ENCODE measurements around the gene SRSF7. TPM values are rescaled to one million over a fixed set of nuclear protein-coding genes. Genes with fewer than 3 reads are reported as not detected.
"Not testable (repeated sequence)": the region's sequence is repeated elsewhere in the genome, so short reads cannot be mapped to it uniquely, and the experiment has no call there.

The SRSF7 gene
- total RNA-seq, 5 donors from 2014 or later (not counting 1 experiment from before 2014, with no cell fraction given), result 252 to 649 (median 265) TPM

DNA sequence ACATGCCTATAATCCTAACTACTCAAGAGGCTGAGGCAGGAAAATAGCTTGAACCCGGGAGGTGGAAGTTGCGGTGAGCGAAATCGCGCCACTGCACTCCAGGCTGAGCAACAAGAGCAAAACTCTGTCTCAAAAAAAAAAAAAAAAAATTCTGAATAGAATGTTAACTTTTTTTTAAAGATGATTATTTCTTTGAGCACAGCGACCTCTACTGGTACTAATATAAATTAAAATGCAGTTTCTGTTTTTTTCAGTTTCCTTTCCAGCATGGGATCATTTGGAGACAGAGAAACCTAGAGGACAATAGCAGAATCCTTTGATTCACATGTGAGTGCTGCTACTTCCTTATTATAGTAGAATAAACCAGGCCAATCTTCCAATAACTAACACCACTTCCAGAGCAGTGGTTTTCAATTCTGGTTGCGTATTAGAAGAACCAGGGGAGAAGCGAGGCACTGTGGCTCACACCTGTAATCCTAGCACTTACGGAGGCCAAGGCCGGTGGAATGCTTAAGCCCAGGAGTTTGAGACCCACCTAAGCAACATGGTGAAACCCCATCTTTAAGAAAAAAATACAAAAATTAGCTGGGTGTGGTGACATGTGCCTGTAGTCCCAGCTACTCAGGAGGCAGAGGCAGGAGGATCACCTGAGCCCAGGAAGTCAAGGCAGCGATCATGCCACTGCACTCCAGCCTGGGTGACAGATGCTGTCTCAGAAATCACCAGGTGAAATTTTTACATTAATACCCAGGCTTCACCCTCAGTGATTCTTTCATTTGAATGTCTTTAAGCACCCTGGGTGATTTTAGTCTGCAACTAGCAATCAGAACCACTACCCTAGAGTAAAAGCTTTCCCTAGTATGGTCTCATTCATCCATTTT is 10.1 kb downstream of the SRSF7 start:
- H3K36me3 ChIP-seq (ENCODE audit: control insufficient read depth in 2 of 2, extremely low read depth in 1 of 2, insufficient read depth in 1 of 2, low read length in 1 of 2), result peaks cover 0 to 50% of the 10 kb centered on the region in 2 donors

GRCh38 chr2:38739524-38739923 is 11.6 kb downstream of the SRSF7 start:
- H3K27ac Mint-ChIP-seq, result no peak overlapping the region
- no peak overlapping the region for H3K4me3 Mint-ChIP-seq
- H3K9me3 Mint-ChIP-seq, result no peaks in the 10 kb centered on the region
- no peaks in the 10 kb centered on the region for H3K27me3 ChIP-seq (replicated peaks in 1 of 2; ENCODE audit: control insufficient read depth in 2 of 2, extremely low read depth in 1 of 2, insufficient read depth in 2 of 2, low read length in 1 of 2)
- no peak overlapping the region for H3K27ac ChIP-seq (ENCODE audit: low read length)
- H3K4me1 ChIP-seq (ENCODE audit: control insufficient read depth in 1 of 2, extremely low read depth in 1 of 2, insufficient read depth in 2 of 2, low read length in 2 of 2), result peaks cover 1 to 9% of the 10 kb centered on the region in 2 experiments
- ChIA-PET POLR2A (interaction anchor here (0.5 to 1.0 kb wide), 4 partner anchors 12 to 353 kb away, joined by 3 to 4 read pairs (median 4); partner anchors contain the start of gene SRSF7 (in 1 of the 2)), CTCF (interaction anchor here (0.5 to 2.0 kb wide), 3 partner anchors 12 to 431 kb away, joined by 7 to 8 read pairs (median 8); partner anchors contain the start of gene SRSF7 (in 1 of the 2))
- H3K4me1 Mint-ChIP-seq, result peaks cover 31 to 43% (median 35%) of the 10 kb centered on the region in 3 donors
- no peaks in the 10 kb centered on the region for H3K9me3 ChIP-seq
- ATAC-seq (replicated peaks in 1 of 4) (no peak), DNase-seq (no peak)
- H3K27me3 Mint-ChIP-seq, result no peaks in the 10 kb centered on the region
- H3K36me3 Mint-ChIP-seq, result peaks cover 39% of the 10 kb centered on the region
- peaks cover 0 to 43% of the 10 kb centered on the region in 2 donors for H3K36me3 ChIP-seq (ENCODE audit: control insufficient read depth in 2 of 2, extremely low read depth in 1 of 2, insufficient read depth in 1 of 2, low read length in 1 of 2)
- WGBS (ENCODE audit: insufficient coverage), result no CpG with 5 or more reads among the region's 2 CpGs
- H3K4me3 ChIP-seq (ENCODE audit: control insufficient read depth in 1 of 2, extremely low read depth in 1 of 2, low read length in 1 of 2), result no peak overlapping the region

More for the DNA sequence above, 10.1 kb downstream of the SRSF7 start:
- Mint-ChIP-seq H3K4me1 (peaks cover 46 to 56% (median 49%) of the 10 kb centered on the region in 3 donors), H3K27ac (peak overlapping the region; percentile 34 to 56), H3K36me3 (peaks cover 41% of the 10 kb centered on the region), H3K27me3 (no peaks in the 10 kb centered on the region), H3K9me3 (no peaks in the 10 kb centered on the region), H3K4me3 (no peak overlapping the region)
- Histone ChIP-seq H3K4me1 (ENCODE audit: control insufficient read depth in 1 of 2, extremely low read depth in 1 of 2, insufficient read depth in 2 of 2, low read length in 2 of 2) (peaks cover 6 to 15% of the 10 kb centered on the region in 2 experiments), H3K27ac (ENCODE audit: low read length) (no peak overlapping the region), H3K4me3 (ENCODE audit: control insufficient read depth in 1 of 2, extremely low read depth in 1 of 2, low read length in 1 of 2) (no peak overlapping the region), H3K9me3 (no peaks in the 10 kb centered on the region), H3K27me3 (replicated peaks in 1 of 2; ENCODE audit: control insufficient read depth in 2 of 2, extremely low read depth in 1 of 2, insufficient read depth in 2 of 2, low read length in 1 of 2) (no peaks in the 10 kb centered on the region)
- CTCF ChIA-PET, result interaction anchor here (0.6 to 9.6 kb wide), 12 partner anchors 10 to 1774 kb away, joined by 3 to 97 read pairs (median 4); partner anchors contain the start of genes HNRNPLL (in 1 of the 2) and SRSF7 (in 1 of the 2)
- ATAC-seq (replicated peaks in 1 of 4) (peak; percentile 15 to 41 (median 20)), DNase-seq (peak in 13 of 35 experiments; percentile 9 to 75 (median 18))
- WGBS (ENCODE audit: insufficient coverage), result no CpG with 5 or more reads among the region's 11 CpGs
- POLR2A ChIA-PET, result interaction anchor here (0.5 to 1.7 kb wide), 10 partner anchors 9 to 185 kb away, joined by 3 to 22 read pairs (median 4); partner anchors contain the start of gene SRSF7 (in 2 of the 2)

GRCh38 chr2:38737925-38738324 is 13.2 kb downstream of the SRSF7 start:
- Histone ChIP-seq H3K27me3 (replicated peaks in 1 of 2; ENCODE audit: control insufficient read depth in 2 of 2, extremely low read depth in 1 of 2, insufficient read depth in 2 of 2, low read length in 1 of 2) (no peaks in the 10 kb centered on the region), H3K4me3 (ENCODE audit: control insufficient read depth in 1 of 2, extremely low read depth in 1 of 2, low read length in 1 of 2) (no peak overlapping the region), H3K36me3 (ENCODE audit: control insufficient read depth in 2 of 2, extremely low read depth in 1 of 2, insufficient read depth in 1 of 2, low read length in 1 of 2) (peaks cover 4 to 41% of the 10 kb centered on the region in 2 donors), H3K27ac (ENCODE audit: low read length) (no peak overlapping the region), H3K9me3 (no peaks in the 10 kb centered on the region), H3K4me1 (ENCODE audit: control insufficient read depth in 1 of 2, extremely low read depth in 1 of 2, insufficient read depth in 2 of 2, low read length in 2 of 2) (peaks cover 0 to 9% of the 10 kb centered on the region in 2 experiments)
- H3K27me3 Mint-ChIP-seq, result no peaks in the 10 kb centered on the region
- ChIA-PET CTCF (interaction anchor here (0.6 to 2.0 kb wide), 6 partner anchors 56 to 158 kb away, joined by 3 to 8 read pairs (median 4); no protein-coding TSS in a partner anchor), POLR2A (interaction anchor here (0.6 to 2.0 kb wide), 4 partner anchors 8 to 154 kb away, joined by 3 to 7 read pairs (median 3); partner anchors contain the start of gene SRSF7 (in 1 of the 2))
- ATAC-seq (replicated peaks in 1 of 4), result no peak
- H3K36me3 Mint-ChIP-seq, result peaks cover 39% of the 10 kb centered on the region
- peaks cover 22 to 31% (median 24%) of the 10 kb centered on the region in 3 donors for H3K4me1 Mint-ChIP-seq
- no peak for DNase-seq
- WGBS (ENCODE audit: insufficient coverage), result no CpG with 5 or more reads among the region's 3 CpGs
- peak overlapping the region; percentile 25 to 57 for H3K27ac Mint-ChIP-seq
- H3K4me3 Mint-ChIP-seq, result no peak overlapping the region
- no peaks in the 10 kb centered on the region for H3K9me3 Mint-ChIP-seq

DNA sequence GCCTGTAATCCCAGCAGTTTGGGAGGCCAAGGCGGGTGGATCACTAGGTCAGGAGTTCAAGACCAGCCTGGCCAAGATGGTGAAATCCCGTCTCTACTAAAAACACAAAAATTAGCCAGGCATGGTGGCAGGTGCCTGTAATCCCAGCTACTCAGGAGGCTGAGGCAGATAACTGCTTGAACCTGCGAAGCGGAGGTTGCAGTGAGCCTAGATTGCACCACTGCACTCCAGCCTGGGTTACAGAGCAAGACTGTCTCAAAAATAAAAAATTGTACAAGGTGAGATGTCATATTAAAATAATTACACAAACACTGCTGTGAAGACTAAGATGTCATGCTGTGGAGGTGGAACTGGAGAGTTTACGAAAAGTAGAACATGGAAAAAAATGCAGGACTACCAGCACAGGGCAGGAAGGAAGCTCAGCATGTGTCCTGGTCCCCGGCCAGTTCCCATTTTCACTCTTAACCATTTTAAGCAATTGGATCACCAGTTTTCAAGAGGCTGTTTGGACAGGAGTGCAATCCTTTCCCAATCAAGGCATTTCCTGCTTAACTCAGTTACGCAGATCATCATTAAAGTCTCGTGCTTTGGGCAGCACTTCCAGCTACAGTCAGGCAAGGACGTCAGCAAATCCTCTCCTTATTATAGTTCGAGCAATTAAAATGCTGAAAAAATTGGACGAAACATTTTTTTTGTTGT is 14.0 kb downstream of the SRSF7 start:
- ATAC-seq (replicated peaks in 1 of 4); H3K9me3 ChIP-seq; H3K4me3 Mint-ChIP-seq; H3K4me3 ChIP-seq (ENCODE audit: control insufficient read depth in 1 of 2, extremely low read depth in 1 of 2, low read length in 1 of 2); H3K4me1 ChIP-seq (ENCODE audit: control insufficient read depth in 1 of 2, extremely low read depth in 1 of 2, insufficient read depth in 2 of 2, low read length in 2 of 2); H3K27me3 ChIP-seq (replicated peaks in 1 of 2; ENCODE audit: control insufficient read depth in 2 of 2, extremely low read depth in 1 of 2, insufficient read depth in 2 of 2, low read length in 1 of 2); DNase-seq; H3K27ac ChIP-seq (ENCODE audit: low read length); H3K27me3 Mint-ChIP-seq; H3K9me3 Mint-ChIP-seq: not testable (repeated sequence)
- peaks cover 8 to 40% of the 10 kb centered on the region in 2 donors for H3K36me3 ChIP-seq (ENCODE audit: control insufficient read depth in 2 of 2, extremely low read depth in 1 of 2, insufficient read depth in 1 of 2, low read length in 1 of 2)
- ChIA-PET CTCF (interaction anchor here (0.8 to 1.5 kb wide), 5 partner anchors 55 to 156 kb away, joined by 3 to 6 read pairs (median 4); no protein-coding TSS in a partner anchor), POLR2A (interaction anchor here (0.5 to 2.0 kb wide), 4 partner anchors 14 to 154 kb away, joined by 3 to 7 read pairs (median 4); partner anchors contain the start of gene SRSF7 (in 2 of the 2))
- Mint-ChIP-seq H3K4me1 (peaks cover 18 to 28% (median 22%) of the 10 kb centered on the region in 3 donors), H3K27ac (peak overlapping the region in 1 of 2 donors; percentile 43), H3K36me3 (peaks cover 40% of the 10 kb centered on the region)
- WGBS (ENCODE audit: insufficient coverage), result 94% methylated on average over 6 of the region's 11 CpGs

DNA sequence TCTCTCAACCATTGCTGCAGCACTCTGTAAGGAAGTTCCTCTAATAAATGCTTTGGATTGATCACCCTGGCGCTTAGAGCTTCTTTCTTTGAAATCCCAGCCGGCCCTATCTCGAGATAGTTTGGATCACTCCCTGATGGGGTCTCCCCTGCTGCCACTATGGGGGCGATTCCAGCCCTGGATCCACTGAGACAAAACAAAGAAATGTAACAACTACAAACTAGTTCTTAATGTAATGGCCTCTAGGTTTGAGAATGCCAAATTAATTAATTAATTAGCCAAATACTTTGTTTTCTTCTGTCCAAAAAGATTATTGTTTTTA is 15.2 kb downstream of the SRSF7 start:
- peaks cover 0 to 6% of the 10 kb centered on the region in 2 experiments for H3K4me1 ChIP-seq (ENCODE audit: control insufficient read depth in 1 of 2, extremely low read depth in 1 of 2, insufficient read depth in 2 of 2, low read length in 2 of 2)
- ATAC-seq (replicated peaks in 1 of 4) (peak in 1 of 4 experiments; percentile 12), DNase-seq (no peak)
- POLR2A ChIA-PET, result interaction anchor here in 1 of 2 donors (0.6 to 1.2 kb wide), 3 partner anchors 14 to 182 kb away, joined by 3 to 5 read pairs (median 4); no protein-coding TSS in a partner anchor
- no peak overlapping the region for H3K4me3 Mint-ChIP-seq
- H3K27me3 ChIP-seq (replicated peaks in 1 of 2; ENCODE audit: control insufficient read depth in 2 of 2, extremely low read depth in 1 of 2, insufficient read depth in 2 of 2, low read length in 1 of 2), result no peaks in the 10 kb centered on the region
- H3K9me3 ChIP-seq, result no peaks in the 10 kb centered on the region
- no peak overlapping the region for H3K27ac ChIP-seq (ENCODE audit: low read length)
- peaks cover 8 to 45% of the 10 kb centered on the region in 2 donors for H3K36me3 ChIP-seq (ENCODE audit: control insufficient read depth in 2 of 2, extremely low read depth in 1 of 2, insufficient read depth in 1 of 2, low read length in 1 of 2)
- 50% methylated on average over 2 of the region's 4 CpGs for WGBS (ENCODE audit: insufficient coverage)
- no peaks in the 10 kb centered on the region for H3K27me3 Mint-ChIP-seq
- H3K9me3 Mint-ChIP-seq, result no peaks in the 10 kb centered on the region
- H3K4me3 ChIP-seq (ENCODE audit: control insufficient read depth in 1 of 2, extremely low read depth in 1 of 2, low read length in 1 of 2), result no peak overlapping the region
- H3K36me3 Mint-ChIP-seq, result peaks cover 45% of the 10 kb centered on the region
- H3K4me1 Mint-ChIP-seq, result peaks cover 12 to 22% (median 19%) of the 10 kb centered on the region in 3 donors
- H3K27ac Mint-ChIP-seq, result peak overlapping the region; percentile 36 to 52
- CTCF ChIA-PET, result interaction anchor here (0.7 kb wide), 2 partner anchors 67 to 250 kb away, joined by 3 to 4 read pairs; no protein-coding TSS in a partner anchor

Data from T-cell (primary cell).